ENCODE data around the gene DNAJB14. TPM values are rescaled to one million over a fixed set of nuclear protein-coding genes. Genes with fewer than 3 reads are reported as not detected.

Gene DNAJB14
- polyA plus RNA-seq, 1 experiment = 30.1 TPM

GRCh38 chr4:99847362-99847976, 98.9 kb downstream of the DNAJB14 start:
- no peak for DNase-seq (ENCODE audit: low read depth)
- no peak for TF ChIP-seq CTCF (IDR thresholded peaks at IDR 0.05; ENCODE audit: insufficient read depth, low read depth, low read length)
- CTCF ChIA-PET = interaction anchor here (1.5 kb wide), 1 partner anchor 8 kb away, joined by 3 read pairs; no protein-coding TSS in a partner anchor
- POLR2A ChIA-PET = no interaction called here
- no peaks in the 10 kb centered on the region for H3K27me3 ChIP-seq (ENCODE audit: control insufficient read depth, insufficient read depth, low read length)
- H3K4me3 ChIP-seq (ENCODE audit: low read depth, low read length) = no peak overlapping the region
- no peaks in the 10 kb centered on the region for H3K36me3 ChIP-seq (ENCODE audit: control insufficient read depth, insufficient read depth, low read length)

- no peak for TF ChIP-seq CTCF (IDR thresholded peaks at IDR 0.05; ENCODE audit: insufficient read depth, low read depth, low read length)
- no peaks in the 10 kb centered on the region for H3K27me3 ChIP-seq (ENCODE audit: control insufficient read depth, insufficient read depth, low read length)
- H3K4me3 ChIP-seq (ENCODE audit: low read depth, low read length) = no peak overlapping the region
- no peaks in the 10 kb centered on the region for H3K36me3 ChIP-seq (ENCODE audit: control insufficient read depth, insufficient read depth, low read length)
- CTCF ChIA-PET = interaction anchor here (1.5 to 1.8 kb wide), 2 partner anchors 9 to 11 kb away, joined by 3 to 6 read pairs; no protein-coding TSS in a partner anchor
- DNase-seq (ENCODE audit: low read depth) = no peak
- POLR2A ChIA-PET = no interaction called here
Observed at GRCh38 chr4:99846891-99847290, 99.5 kb downstream of the DNAJB14 start.

Other genes starting within 250 kb of the DNAJB14 start
- not detected in 2 replicates for gene DAPP1, start 129.8 kb downstream of the DNAJB14 start, polyA plus RNA-seq (2011; rRNA removed)
- gene LAMTOR3, start 52.2 kb downstream of the DNAJB14 start, polyA plus RNA-seq (2011; rRNA removed) = 17.6 and 46.0 TPM in 2 replicates
- 335 and 405 TPM in 2 replicates for gene H2AZ1, start 3.7 kb upstream of the DNAJB14 start, polyA plus RNA-seq (2011; rRNA removed)
- gene DDIT4L, start 243.8 kb upstream of the DNAJB14 start, polyA plus RNA-seq (2011; rRNA removed) = 1.2 and 1.6 TPM in 2 replicates

Data from BJ (cell line).